ENCODE data around the gene CNTNAP2.

- TF ChIP-seq CTCF (conservative IDR thresholded peaks at IDR 0.05; ENCODE audit: low read depth, low read length): no peak
- TF ChIP-seq EZH2 (IDR thresholded peaks at IDR 0.05; ENCODE audit: borderline replicate concordance, low read depth, low read length, poor library complexity, severe bottlenecking): no peak
Measured at GRCh38 chr7:147700702-147701101, 1584.1 kb downstream of the CNTNAP2 start.
